DLD1 (cell line): ENCODE measurements around the gene KCNAB2.
"Not testable (repeated sequence)": the region's sequence is repeated elsewhere in the genome, so short reads cannot be mapped to it uniquely, and the experiment has no call there.

Experiments used
- in situ Hi-C: cut with HindIII; loops from 2 replicates; pipeline ENCODE4 v1.10.0; 2017; ENCODE audit warnings: low sequenced_read_pairs

KCNAB2 gene

GRCh38 chr1:6009120-6010040 is 36.3 kb upstream of the KCNAB2 start:
- in situ Hi-C loops = no loop called here

- in situ Hi-C loops = no loop called here
These were observed 35.1 kb upstream of the KCNAB2 start for GRCh38 chr1:6010554-6010953.

- in situ Hi-C loops = no loop called here
These were observed 34.3 kb upstream of the KCNAB2 start for GRCh38 chr1:6011161-6011945.

DNA sequence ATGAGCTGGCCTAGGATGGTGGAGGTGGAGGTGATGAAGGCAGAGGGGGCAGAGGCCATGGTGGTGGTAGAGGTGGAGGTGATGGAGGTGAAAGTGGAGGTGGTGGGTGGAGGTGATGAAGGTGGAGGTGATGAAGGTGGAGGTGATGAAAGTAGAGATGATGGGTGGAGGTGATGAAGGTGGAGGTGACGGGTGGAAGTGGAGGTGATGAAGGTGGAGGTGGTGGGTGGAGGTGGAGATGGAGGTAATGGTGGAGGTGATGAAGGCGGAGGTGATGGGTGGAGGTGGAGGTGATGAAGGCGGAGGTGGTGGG is 33.8 kb upstream of the KCNAB2 start:
- in situ Hi-C loops = no loop called here

DNA sequence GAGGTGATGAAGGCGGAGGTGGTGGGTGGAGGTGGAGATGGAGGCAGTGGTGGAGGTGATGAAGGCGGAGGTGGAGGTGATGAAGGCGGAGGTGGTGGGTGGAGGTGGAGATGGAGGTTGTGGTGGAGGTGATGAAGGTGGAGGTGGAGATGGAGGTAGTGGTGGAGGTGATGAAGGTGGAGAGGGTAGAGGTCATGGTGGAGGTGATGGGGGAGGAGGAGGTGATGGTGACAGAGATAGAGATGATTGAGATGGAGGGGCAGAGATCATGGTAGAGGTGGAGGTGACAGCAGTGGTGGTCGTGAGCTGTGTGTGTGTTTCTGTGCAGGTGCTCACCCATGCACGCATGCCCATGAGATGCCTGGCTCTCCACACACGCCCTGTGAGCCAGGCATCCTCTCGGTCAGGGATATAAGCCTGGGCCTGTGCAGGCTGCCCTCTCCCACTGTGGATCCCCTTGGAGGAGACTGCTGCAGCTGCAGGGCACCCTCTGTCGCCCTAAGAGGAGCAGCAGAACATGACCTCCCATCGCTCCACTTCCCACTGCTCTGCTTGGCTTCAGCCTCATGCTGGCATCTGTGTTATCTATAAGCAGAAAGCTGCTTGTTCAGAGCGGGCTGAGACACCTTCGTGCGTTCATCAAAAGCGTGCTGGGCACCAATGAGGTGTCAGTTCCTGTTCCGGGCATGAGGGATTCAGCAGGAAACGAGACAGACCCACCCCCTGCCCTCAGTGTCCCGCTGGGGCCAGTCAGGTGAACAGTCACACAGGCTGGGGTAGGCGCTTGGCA is 33.0 kb upstream of the KCNAB2 start:
- in situ Hi-C loops = no loop called here

DNA sequence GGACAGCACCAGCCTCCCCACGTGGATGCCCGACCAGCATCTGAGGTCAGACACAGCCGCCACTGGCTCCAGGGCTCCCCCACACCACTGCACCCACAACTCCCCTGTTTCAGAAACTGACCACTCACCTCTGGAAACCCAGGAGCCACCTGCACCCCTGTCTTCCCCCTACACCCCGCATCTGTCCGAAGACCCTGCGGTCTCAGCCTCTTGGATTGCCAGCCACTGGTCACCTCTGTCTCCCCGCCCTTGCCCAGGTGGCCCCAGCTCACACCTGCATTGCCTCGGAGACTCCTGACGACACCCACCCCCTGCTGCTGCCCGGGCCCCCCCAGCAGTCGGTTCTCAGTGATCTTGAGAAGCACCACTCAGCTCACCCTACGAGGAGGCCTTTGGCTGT is 32.2 kb upstream of the KCNAB2 start:
- in situ Hi-C loops = no loop called here

- in situ Hi-C loops = no loop called here
These were observed 31.3 kb upstream of the KCNAB2 start for GRCh38 chr1:6014130-6014999.

DNA sequence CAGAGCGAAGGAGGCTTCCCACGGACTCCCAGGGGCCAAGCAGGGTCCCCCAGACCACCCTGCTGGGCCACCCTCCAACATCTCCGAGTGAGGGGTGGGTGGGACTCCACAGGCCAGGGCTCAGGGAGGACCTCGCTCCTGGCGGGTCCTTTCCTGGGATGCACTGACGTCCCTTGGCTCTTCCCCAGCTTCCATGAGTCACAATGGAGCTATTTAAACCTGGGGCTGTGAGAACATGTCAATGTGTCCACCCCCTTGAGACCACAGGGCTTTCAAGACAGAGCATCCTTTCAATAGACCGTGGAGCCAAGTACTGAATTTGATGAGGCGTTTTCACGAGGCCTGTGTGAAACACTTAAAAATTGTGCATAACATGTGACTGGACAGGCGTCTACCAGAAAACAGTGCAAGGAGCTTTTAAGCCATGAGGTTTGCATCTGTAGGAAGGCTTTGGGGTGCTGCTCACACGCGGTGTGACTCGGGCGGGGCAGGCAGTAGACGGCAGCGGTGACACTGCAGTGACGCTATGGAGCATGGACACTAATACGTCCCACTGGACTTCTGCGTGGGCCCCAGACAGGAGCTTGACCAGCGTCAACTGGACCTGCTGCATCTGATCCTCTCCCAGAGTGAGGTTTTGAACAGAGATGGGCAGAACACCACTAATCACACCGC is 29.4 kb upstream of the KCNAB2 start:
- in situ Hi-C loops = no loop called here

- in situ Hi-C loops = not testable (repeated sequence)
These were observed 28.0 kb upstream of the KCNAB2 start for GRCh38 chr1:6017654-6018053.

- in situ Hi-C loops = no loop called here
These were observed 26.4 kb upstream of the KCNAB2 start for GRCh38 chr1:6019166-6019845.

DNA sequence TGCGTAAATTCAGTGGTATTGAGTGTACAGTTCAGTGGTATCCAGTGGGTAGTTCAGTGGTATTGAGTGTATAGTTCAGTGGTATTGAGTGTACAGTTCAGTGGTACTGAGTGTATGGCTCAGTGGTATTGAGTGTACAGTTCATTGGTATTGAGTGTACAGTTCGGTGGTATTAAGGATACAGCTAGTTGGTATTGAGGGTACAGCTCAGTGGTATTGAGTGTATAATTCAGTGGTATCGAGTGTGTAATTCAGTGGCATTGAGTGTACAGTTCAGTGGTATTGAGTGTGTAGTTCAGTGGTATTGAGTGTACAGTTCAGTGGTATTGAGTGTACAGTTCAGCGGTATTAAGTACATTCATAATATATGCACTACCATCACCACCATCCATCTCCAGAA is 23.5 kb upstream of the KCNAB2 start:
- in situ Hi-C loops = no loop called here

DNA sequence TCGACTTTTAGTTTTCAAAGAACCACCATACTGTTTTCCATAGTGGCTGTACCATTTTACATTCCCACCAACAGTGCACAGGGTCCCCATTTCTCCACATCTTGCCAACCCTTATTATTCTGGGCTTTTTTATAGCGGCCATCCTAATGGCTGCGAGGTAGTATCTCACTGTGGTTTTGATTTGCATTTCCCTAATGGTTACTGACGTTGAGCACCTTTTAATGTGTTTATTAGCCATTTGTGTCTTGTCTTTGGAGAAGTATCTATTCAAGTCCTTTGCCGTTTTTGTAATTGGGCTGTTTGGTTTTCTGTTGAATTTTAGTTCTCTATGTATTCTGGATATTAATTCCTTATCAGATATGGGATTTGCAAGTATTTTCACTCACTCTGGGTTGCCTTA is 22.3 kb upstream of the KCNAB2 start:
- in situ Hi-C loops = no loop called here

- in situ Hi-C loops = no loop called here
These were observed 21.3 kb upstream of the KCNAB2 start for GRCh38 chr1:6024376-6024775.

- in situ Hi-C loops = no loop called here
These were observed 20.2 kb upstream of the KCNAB2 start for GRCh38 chr1:6025269-6026094.

- in situ Hi-C loops = no loop called here
These were observed 19.4 kb upstream of the KCNAB2 start for GRCh38 chr1:6026095-6026809.

- in situ Hi-C loops = no loop called here
These were observed 18.1 kb upstream of the KCNAB2 start for GRCh38 chr1:6027591-6027990.

- in situ Hi-C loops = no loop called here
These were observed 17.4 kb upstream of the KCNAB2 start for GRCh38 chr1:6028042-6028850.
